Sigmoid colon (tissue), 7 donors: Measurements from ENCODE around the gene GALNT13. TPM values are rescaled to one million over a fixed set of nuclear protein-coding genes. Genes with fewer than 3 reads are reported as not detected.

Experiments used
- DNase-seq: peaks from one replicate; pipeline ENCODE4 v3.0.0-alpha.2; 2019
- H3K27ac ChIP-seq, 4 donors: fragments of 200-600 bp; sonication (generic); one replicate each; pipeline ENCODE4 v1.5.1; 2016 to 2019; ENCODE audit warnings: mild to moderate bottlenecking in 1 of 4
- H3K27me3 ChIP-seq, 3 donors: fragments of 200-600 bp; sonication (generic); one replicate each; pipeline ENCODE4 v1.5.1; 2019; ENCODE audit warnings: mild to moderate bottlenecking in 1 of 3
- H3K36me3 ChIP-seq, 4 donors: fragments of 200-600 bp; sonication (generic); one replicate each; pipeline ENCODE4 v1.5.1; 2016 to 2019
- H3K4me1 ChIP-seq, 4 donors: fragments of 200-600 bp; sonication (generic); one replicate each; pipeline ENCODE4 v1.5.1; 2017 to 2019
- H3K4me3 ChIP-seq, 4 donors: fragments of 200-600 bp; sonication (generic); one replicate each; pipeline ENCODE4 v1.5.1; 2017 to 2019; ENCODE audit warnings: mild to moderate bottlenecking in 2 of 4, moderate library complexity in 1 of 4
- H3K9me3 ChIP-seq, 4 donors: fragments of 200-600 bp in 3 of 4; sonication (generic) in 3 of 4; one replicate each; pipeline versions ENCODE4 v1.5.1 to v1.6.1; 2013 to 2019
- EP300 ChIP-seq, 4 donors: sonication (generic); formaldehyde crosslinking; IDR thresholded peaks; one replicate each; pipeline ENCODE4 v1.6.1; 2017; ENCODE audit warnings: antibody characterized with exemption in 4 of 4
- POLR2A ChIP-seq, 2 donors: fragments of 450-650 bp; IDR thresholded peaks; one replicate each; pipeline ENCODE4 v1.6.1; 2016; ENCODE audit warnings: antibody characterized with exemption in 2 of 2, mild to moderate bottlenecking in 2 of 2, moderate library complexity in 2 of 2
- POLR2AphosphoS5 ChIP-seq, 4 donors: sonication (generic); formaldehyde crosslinking; IDR thresholded peaks; one replicate each; pipeline ENCODE4 v1.6.1; 2017; ENCODE audit warnings: antibody characterized with exemption in 4 of 4
- WGBS, 2 donors: extraction: QIAGEN DNeasy Blood & Tissue Kit; methylation state at CpG; one replicate each; pipeline ENCODE4 v1.1.7; 2013; 5-methylcytosine and 5-hydroxymethylcytosine counted together
- intact Hi-C: fragments of 100-400 bp; cut with DNase I; formaldehyde crosslinking; loops from one replicate; pipeline ENCODE4 v1.15.1; 2023
- polyA plus RNA-seq, 3 donors: library from polyadenylated mRNA; stranded (reverse); fragments of 200-250 nt; gene quantifications; one replicate each; pipeline ENCODE4 v1.2.3, GENCODE V29; 2013
- total RNA-seq, 4 donors: library from RNA; depleted of rRNA; stranded (reverse); fragments of >200 nt; gene quantifications; one replicate each; pipeline ENCODE4 v1.1.0, GENCODE V29; 2016
- TF ChIP-seq, protein P1 (sequence below), 4 experiments: fragments of 450-650 bp in 3 of 4; fragments of 200-600 bp in 1 of 4; IDR thresholded peaks; one replicate each; pipeline ENCODE4 v1.5.1; 2016 to 2019; ENCODE audit warnings: antibody characterized with exemption in 4 of 4, mild to moderate bottlenecking in 3 of 4, moderate library complexity in 2 of 4
- donor health status: healthy with polysubstance abuse.
- donor health status: Bipolar disorder and iron deficiency.
- donor health status: healthy.

GALNT13 gene
- total and polyA plus RNA-seq, 7 donors = under 0.01 to 2.5 (median 0.82) TPM; not detected in 1

GRCh38 chr2:153886833-153887232, 15.1 kb downstream of the GALNT13 start:
- Histone ChIP-seq H3K36me3 (no peaks in the 10 kb centered on the region), H3K4me3 (no peak overlapping the region), H3K27me3 (no peaks in the 10 kb centered on the region), H3K27ac (no peak overlapping the region), H3K9me3 (no peaks in the 10 kb centered on the region), H3K4me1 (no peaks in the 10 kb centered on the region)
- DNase-seq = no peak
- intact Hi-C loops = no loop called here
- TF ChIP-seq POLR2AphosphoS5 (IDR thresholded peaks at IDR 0.05) (no peak), EP300 (IDR thresholded peaks at IDR 0.05) (no peak), POLR2A (IDR thresholded peaks at IDR 0.05) (no peak)
- TF ChIP-seq, protein P1, sequence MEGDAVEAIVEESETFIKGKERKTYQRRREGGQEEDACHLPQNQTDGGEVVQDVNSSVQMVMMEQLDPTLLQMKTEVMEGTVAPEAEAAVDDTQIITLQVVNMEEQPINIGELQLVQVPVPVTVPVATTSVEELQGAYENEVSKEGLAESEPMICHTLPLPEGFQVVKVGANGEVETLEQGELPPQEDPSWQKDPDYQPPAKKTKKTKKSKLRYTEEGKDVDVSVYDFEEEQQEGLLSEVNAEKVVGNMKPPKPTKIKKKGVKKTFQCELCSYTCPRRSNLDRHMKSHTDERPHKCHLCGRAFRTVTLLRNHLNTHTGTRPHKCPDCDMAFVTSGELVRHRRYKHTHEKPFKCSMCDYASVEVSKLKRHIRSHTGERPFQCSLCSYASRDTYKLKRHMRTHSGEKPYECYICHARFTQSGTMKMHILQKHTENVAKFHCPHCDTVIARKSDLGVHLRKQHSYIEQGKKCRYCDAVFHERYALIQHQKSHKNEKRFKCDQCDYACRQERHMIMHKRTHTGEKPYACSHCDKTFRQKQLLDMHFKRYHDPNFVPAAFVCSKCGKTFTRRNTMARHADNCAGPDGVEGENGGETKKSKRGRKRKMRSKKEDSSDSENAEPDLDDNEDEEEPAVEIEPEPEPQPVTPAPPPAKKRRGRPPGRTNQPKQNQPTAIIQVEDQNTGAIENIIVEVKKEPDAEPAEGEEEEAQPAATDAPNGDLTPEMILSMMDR (IDR thresholded peaks at IDR 0.05) = no peak

DNA sequence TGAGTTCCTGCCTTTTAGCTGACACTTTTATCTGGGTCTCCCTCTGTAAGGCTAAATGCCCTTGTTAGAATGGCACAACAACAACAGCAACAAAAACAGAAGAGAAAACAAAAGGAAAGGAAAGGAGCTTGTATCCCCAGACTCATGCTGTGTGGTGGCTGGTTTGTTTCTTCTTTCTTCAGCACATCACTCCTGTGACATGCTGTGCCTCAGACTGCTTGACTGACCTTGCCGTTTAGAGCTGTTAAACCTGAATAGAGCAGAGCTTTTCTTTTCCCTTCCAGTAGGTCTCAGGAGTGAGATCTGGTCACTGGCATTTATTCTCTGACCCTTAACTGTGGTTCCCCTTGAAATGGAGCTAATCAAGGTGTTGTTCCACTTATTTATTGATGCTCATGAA, 18.9 kb downstream of the GALNT13 start:
- no peak overlapping the region for H3K4me3 ChIP-seq
- TF ChIP-seq EP300 (IDR thresholded peaks at IDR 0.05) = no peak
- TF ChIP-seq POLR2A (IDR thresholded peaks at IDR 0.05) = no peak
- no peak for TF ChIP-seq POLR2AphosphoS5 (IDR thresholded peaks at IDR 0.05)
- TF ChIP-seq, protein P1 (IDR thresholded peaks at IDR 0.05) = no peak
- WGBS, 2 donors = 14 to 24% methylated on average over 1 of the region's 1 CpG
- H3K4me1 ChIP-seq = no peaks in the 10 kb centered on the region
- intact Hi-C loops = no loop called here
- H3K36me3 ChIP-seq = no peaks in the 10 kb centered on the region
- H3K27me3 ChIP-seq = no peaks in the 10 kb centered on the region
- no peak for DNase-seq
- H3K9me3 ChIP-seq = no peaks in the 10 kb centered on the region
- H3K27ac ChIP-seq = no peak overlapping the region

GRCh38 chr2:153891051-153891450, 19.3 kb downstream of the GALNT13 start:
- intact Hi-C loops = no loop called here
- TF ChIP-seq POLR2AphosphoS5 (IDR thresholded peaks at IDR 0.05) (no peak), EP300 (IDR thresholded peaks at IDR 0.05) (no peak), POLR2A (IDR thresholded peaks at IDR 0.05) (no peak)
- TF ChIP-seq, protein P1 (IDR thresholded peaks at IDR 0.05) = no peak
- Histone ChIP-seq H3K27ac (no peak overlapping the region), H3K4me3 (no peak overlapping the region), H3K9me3 (no peaks in the 10 kb centered on the region), H3K4me1 (no peaks in the 10 kb centered on the region), H3K36me3 (no peaks in the 10 kb centered on the region), H3K27me3 (no peaks in the 10 kb centered on the region)
- DNase-seq = no peak

- no peak for DNase-seq
- Histone ChIP-seq H3K4me1 (no peaks in the 10 kb centered on the region), H3K4me3 (no peak overlapping the region), H3K9me3 (peaks cover 0 to 3% (median 1%) of the 10 kb centered on the region in 4 donors), H3K36me3 (no peaks in the 10 kb centered on the region), H3K27ac (no peak overlapping the region), H3K27me3 (no peaks in the 10 kb centered on the region)
- intact Hi-C loops = no loop called here
- TF ChIP-seq EP300 (IDR thresholded peaks at IDR 0.05) (no peak), POLR2A (IDR thresholded peaks at IDR 0.05) (no peak), POLR2AphosphoS5 (IDR thresholded peaks at IDR 0.05) (no peak)
- TF ChIP-seq, protein P1 (IDR thresholded peaks at IDR 0.05) = no peak
- WGBS, 2 donors = 83 to 86% methylated on average over 3 of the region's 3 CpGs
These were observed 41.2 kb downstream of the GALNT13 start for GRCh38 chr2:153912798-153913396.

- no peaks in the 10 kb centered on the region for H3K9me3 ChIP-seq
- no peak overlapping the region for H3K4me3 ChIP-seq
- TF ChIP-seq, protein P1 (IDR thresholded peaks at IDR 0.05) = no peak
- TF ChIP-seq EP300 (IDR thresholded peaks at IDR 0.05) (no peak), POLR2A (IDR thresholded peaks at IDR 0.05) (no peak), POLR2AphosphoS5 (IDR thresholded peaks at IDR 0.05) (no peak)
- intact Hi-C loops = no loop called here
- no peak overlapping the region for H3K27ac ChIP-seq
- no peaks in the 10 kb centered on the region for H3K36me3 ChIP-seq
- H3K27me3 ChIP-seq = no peaks in the 10 kb centered on the region
- no peaks in the 10 kb centered on the region for H3K4me1 ChIP-seq
- no peak for DNase-seq
These were observed 45.8 kb downstream of the GALNT13 start for GRCh38 chr2:153917570-153917969.
